HEK293 (cell line): Measurements from ENCODE around the gene SDR42E1.

Experiments
- CTCF ChIA-PET: fragments of 350-600 bp; formaldehyde crosslinking; extraction: SDS; loops from one replicate; lab custom pipeline; 2021; ENCODE audit warnings: antibody characterized with exemption; lab: Yijun Ruan, JAX
- POLR2A ChIA-PET: fragments of 300-600 bp; formaldehyde crosslinking; extraction: SDS; loops from one replicate; lab custom pipeline; 2020; ENCODE audit warnings: antibody characterized with exemption, inconsistent platforms; lab: Yijun Ruan, JAX
- H3K27ac ChIP-seq: fragments of 200-500 bp; sonication (Bioruptor generic); 2 replicates; pipeline ENCODE4 v1.5.1; 2014; ENCODE audit warnings: low read depth, low read length, control low read depth, inconsistent platforms; ENCODE audit errors: extremely low read depth
- H3K36me3 ChIP-seq, 2 experiments: fragments of 200-500 bp in 1 of 2; sonication (Bioruptor generic) in 1 of 2; 1 replicate in 1 of 2; 2 replicates in 1 of 2; pipeline ENCODE4 v1.5.1; 2014 to 2017; ENCODE audit warnings: inconsistent platforms in 2 of 2, low read length in 2 of 2; ENCODE audit not compliant: control insufficient read depth in 2 of 2, insufficient read depth in 1 of 2
- H3K4me1 ChIP-seq: fragments of 200-500 bp; sonication (Bioruptor generic); 2 replicates; pipeline ENCODE4 v1.5.1; 2014; ENCODE audit warnings: mild to moderate bottlenecking, low read length, inconsistent platforms; ENCODE audit not compliant: control insufficient read depth, insufficient read depth
- H3K4me3 ChIP-seq: 2 replicates; pipeline ENCODE4 v1.5.1; 2011; ENCODE audit warnings: low read depth, mild to moderate bottlenecking, control low read depth, low read length, moderate library complexity
- H3K9me3 ChIP-seq: fragments of 200-500 bp; sonication (Bioruptor generic); 2 replicates; pipeline ENCODE4 v1.5.1; 2014; ENCODE audit warnings: low read depth, low read length, inconsistent platforms; ENCODE audit not compliant: control insufficient read depth, insufficient read depth
- BCL6B ChIP-seq: fragments of 450-650 bp; formaldehyde crosslinking; IDR thresholded peaks from 2 replicates; pipeline ENCODE4 v1.5.1; 2017; ENCODE audit warnings: missing biosample characterization, missing genetic modification characterization
- HOXA7 ChIP-seq: sonication (generic); formaldehyde crosslinking; IDR thresholded peaks from 2 replicates; pipeline ENCODE4 v1.8.1; 2022; ENCODE audit warnings: missing genetic modification reagents, borderline replicate concordance
- IKZF3 ChIP-seq: fragments of 450-650 bp; IDR thresholded peaks from 2 replicates; pipeline ENCODE4 v1.5.0; 2018; ENCODE audit warnings: missing biosample characterization, mild to moderate bottlenecking, missing genetic modification characterization, moderate library complexity
- KLF10 ChIP-seq: fragments of 450-650 bp; IDR thresholded peaks from 2 replicates; pipeline ENCODE4 v1.5.1; 2018; ENCODE audit warnings: missing biosample characterization, mild to moderate bottlenecking, missing genetic modification characterization
- KLF9 ChIP-seq: fragments of 450-650 bp; formaldehyde crosslinking; IDR thresholded peaks from 2 replicates; pipeline ENCODE4 v1.5.1; 2016; ENCODE audit warnings: missing biosample characterization, missing genetic modification characterization, low read depth
- OVOL3 ChIP-seq: fragments of 450-650 bp; formaldehyde crosslinking; IDR thresholded peaks from 2 replicates; pipeline ENCODE4 v1.5.1; 2016; ENCODE audit warnings: missing biosample characterization, missing genetic modification characterization
- SALL2 ChIP-seq: fragments of 450-650 bp; formaldehyde crosslinking; IDR thresholded peaks from 2 replicates; pipeline ENCODE4 v1.5.0; 2017; ENCODE audit warnings: missing biosample characterization, mild to moderate bottlenecking, missing genetic modification characterization, borderline replicate concordance
- ZBTB11 ChIP-seq: fragments of 450-650 bp; formaldehyde crosslinking; conservative IDR thresholded peaks from 2 replicates; pipeline ENCODE4 v1.5.1; 2016; ENCODE audit warnings: low read depth, missing biosample characterization, missing genetic modification characterization
- ZBTB7A ChIP-seq: fragments of 450-650 bp; formaldehyde crosslinking; IDR thresholded peaks from 2 replicates; pipeline ENCODE4 v1.5.1; 2016; ENCODE audit warnings: low read depth, missing biosample characterization, missing genetic modification characterization
- ZFP3 ChIP-seq: fragments of 450-650 bp; formaldehyde crosslinking; IDR thresholded peaks from 2 replicates; pipeline ENCODE4 v1.5.1; 2016; ENCODE audit warnings: low read depth, missing biosample characterization, missing genetic modification characterization
- ZFP37 ChIP-seq: fragments of 450-650 bp; formaldehyde crosslinking; IDR thresholded peaks from 2 replicates; pipeline ENCODE4 v1.5.1; 2016; ENCODE audit warnings: missing biosample characterization, missing genetic modification characterization
- ZFP69B ChIP-seq: fragments of 450-650 bp; formaldehyde crosslinking; IDR thresholded peaks from 2 replicates; pipeline ENCODE4 v1.5.1; 2016; ENCODE audit warnings: missing biosample characterization, missing genetic modification characterization
- ZIC2 ChIP-seq: fragments of 450-650 bp; formaldehyde crosslinking; IDR thresholded peaks from 2 replicates; pipeline ENCODE4 v1.5.1; 2016; ENCODE audit warnings: missing biosample characterization, missing genetic modification characterization
- ZNF112 ChIP-seq: fragments of 450-650 bp; formaldehyde crosslinking; IDR thresholded peaks from 2 replicates; pipeline ENCODE4 v1.5.0; 2017; ENCODE audit warnings: missing biosample characterization, missing genetic modification characterization
- ZNF138 ChIP-seq: fragments of 450-650 bp; formaldehyde crosslinking; IDR thresholded peaks from 2 replicates; pipeline ENCODE4 v1.5.1; 2016; ENCODE audit warnings: missing biosample characterization, missing genetic modification characterization, borderline replicate concordance
- ZNF174 ChIP-seq: fragments of 450-650 bp; formaldehyde crosslinking; IDR thresholded peaks from 2 replicates; pipeline ENCODE4 v1.5.0; 2017; ENCODE audit warnings: missing biosample characterization, mild to moderate bottlenecking, missing genetic modification characterization
- ZNF202 ChIP-seq: fragments of 450-650 bp; formaldehyde crosslinking; IDR thresholded peaks from 2 replicates; pipeline ENCODE4 v1.5.1; 2016; ENCODE audit warnings: missing biosample characterization, missing genetic modification characterization, borderline replicate concordance
- ZNF37A ChIP-seq: fragments of 450-650 bp; IDR thresholded peaks from 2 replicates; pipeline ENCODE4 v1.5.1; 2018; ENCODE audit warnings: missing biosample characterization, missing genetic modification characterization
- ZNF658 ChIP-seq: fragments of 450-650 bp; formaldehyde crosslinking; IDR thresholded peaks from 2 replicates; pipeline ENCODE4; 2016; ENCODE audit warnings: missing biosample characterization, missing genetic modification characterization
- ZSCAN23 ChIP-seq: fragments of 450-650 bp; formaldehyde crosslinking; IDR thresholded peaks from 2 replicates; pipeline ENCODE4 v1.5.1; 2016; ENCODE audit warnings: missing biosample characterization, missing genetic modification characterization

Gene SDR42E1

GRCh38 chr16:82046541-82046940, 35.3 kb upstream of the SDR42E1 start:
- Histone ChIP-seq H3K9me3 (no peaks in the 10 kb centered on the region), H3K27ac (no peak overlapping the region), H3K36me3 (no peaks in the 10 kb centered on the region), H3K4me3 (no peak overlapping the region), H3K4me1 (no peaks in the 10 kb centered on the region)
- ChIA-PET CTCF (interaction anchor here (0.6 kb wide), 1 partner anchor 15 kb away, joined by 3 read pairs; no protein-coding TSS in a partner anchor), POLR2A (no interaction called here)
- no peak for TF ChIP-seq KLF9 (tag by site-specific recombination)
- TF ChIP-seq ZNF202 = no peak
- TF ChIP-seq HOXA7 = no peak
- no peak for TF ChIP-seq ZBTB7A
- no peak for TF ChIP-seq ZNF138 (tag by site-specific recombination)
- TF ChIP-seq KLF10 (tag by site-specific recombination) = no peak
- no peak for TF ChIP-seq ZNF658 (tag by site-specific recombination)

GRCh38 chr16:82045465-82045864, 34.2 kb upstream of the SDR42E1 start:
- ChIA-PET POLR2A (no interaction called here), CTCF (interaction anchor here (0.6 kb wide), 1 partner anchor 996 kb away, joined by 6 read pairs; no protein-coding TSS in a partner anchor)
- no peak overlapping the region for H3K4me3 ChIP-seq
- TF ChIP-seq ZNF174 (tag by site-specific recombination) (no peak), OVOL3 (no peak), ZNF112 (no peak), ZSCAN23 (tag by site-specific recombination) (no peak), BCL6B (tag by site-specific recombination) (no peak), ZNF37A (tag by site-specific recombination) (no peak), ZIC2 (tag by site-specific recombination) (no peak), ZFP37 (tag by site-specific recombination) (no peak), ZFP3 (tag by site-specific recombination) (no peak), IKZF3 (tag by site-specific recombination) (no peak)
- no peaks in the 10 kb centered on the region for H3K9me3 ChIP-seq
- no peak overlapping the region for H3K27ac ChIP-seq
- H3K4me1 ChIP-seq = no peaks in the 10 kb centered on the region
- H3K36me3 ChIP-seq = no peaks in the 10 kb centered on the region

GRCh38 chr16:82044585-82044911, 33.3 kb upstream of the SDR42E1 start:
- POLR2A ChIA-PET = no interaction called here
- Histone ChIP-seq H3K9me3 (no peaks in the 10 kb centered on the region), H3K27ac (no peak overlapping the region), H3K36me3 (no peaks in the 10 kb centered on the region), H3K4me3 (no peak overlapping the region), H3K4me1 (no peaks in the 10 kb centered on the region)
- TF ChIP-seq ZFP69B (tag by site-specific recombination) (no peak), SALL2 (no peak), ZBTB11 (tag by site-specific recombination) (peak; percentile 85)
- CTCF ChIA-PET = interaction anchor here (0.6 to 0.7 kb wide), 2 partner anchors 411 to 1483 kb away, joined by 3 read pairs; no protein-coding TSS in a partner anchor
